Measurements from ENCODE around the gene TPSB2.

DNA sequence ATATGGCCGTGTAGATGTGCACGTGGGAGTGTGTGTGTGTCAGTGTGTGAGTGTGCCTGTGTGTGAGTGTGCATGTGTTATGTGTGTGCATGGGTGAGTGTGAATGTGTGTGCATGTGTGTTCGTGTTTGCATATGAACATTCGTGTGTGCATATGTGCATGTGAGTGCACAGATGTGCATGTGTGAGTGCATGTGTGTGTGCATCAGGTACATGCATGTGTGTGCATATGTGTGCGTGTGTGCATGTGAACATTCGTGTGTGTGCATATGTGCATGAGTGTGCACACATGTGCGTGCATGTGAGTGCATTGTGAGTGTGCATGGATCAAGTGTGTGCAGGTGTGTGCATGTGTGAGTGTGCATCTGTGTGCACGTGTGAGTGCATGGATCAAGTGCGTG is 8.0 kb upstream of the TPSB2 start:
- TF ChIP-seq, protein P1, sequence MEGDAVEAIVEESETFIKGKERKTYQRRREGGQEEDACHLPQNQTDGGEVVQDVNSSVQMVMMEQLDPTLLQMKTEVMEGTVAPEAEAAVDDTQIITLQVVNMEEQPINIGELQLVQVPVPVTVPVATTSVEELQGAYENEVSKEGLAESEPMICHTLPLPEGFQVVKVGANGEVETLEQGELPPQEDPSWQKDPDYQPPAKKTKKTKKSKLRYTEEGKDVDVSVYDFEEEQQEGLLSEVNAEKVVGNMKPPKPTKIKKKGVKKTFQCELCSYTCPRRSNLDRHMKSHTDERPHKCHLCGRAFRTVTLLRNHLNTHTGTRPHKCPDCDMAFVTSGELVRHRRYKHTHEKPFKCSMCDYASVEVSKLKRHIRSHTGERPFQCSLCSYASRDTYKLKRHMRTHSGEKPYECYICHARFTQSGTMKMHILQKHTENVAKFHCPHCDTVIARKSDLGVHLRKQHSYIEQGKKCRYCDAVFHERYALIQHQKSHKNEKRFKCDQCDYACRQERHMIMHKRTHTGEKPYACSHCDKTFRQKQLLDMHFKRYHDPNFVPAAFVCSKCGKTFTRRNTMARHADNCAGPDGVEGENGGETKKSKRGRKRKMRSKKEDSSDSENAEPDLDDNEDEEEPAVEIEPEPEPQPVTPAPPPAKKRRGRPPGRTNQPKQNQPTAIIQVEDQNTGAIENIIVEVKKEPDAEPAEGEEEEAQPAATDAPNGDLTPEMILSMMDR (IDR thresholded peaks at IDR 0.05), result no peak
- no peak for TF ChIP-seq POLR2A (IDR thresholded peaks at IDR 0.05)
- TF ChIP-seq POLR2AphosphoS5 (IDR thresholded peaks at IDR 0.05), result no peak
